Measurements from ENCODE around the gene TDG. TPM values are rescaled to one million over a fixed set of nuclear protein-coding genes. Genes with fewer than 3 reads are reported as not detected.

The TDG gene
- 27.6 and 27.9 TPM in 2 replicates for total RNA-seq

GRCh38 chr12:103965590-103966504 lies at the start of gene TDG:
TSS of gene TDG (plus strand) at chr12:103965872. CDS start at chr12:103966038, 166 bp downstream.
- DNase-seq (ENCODE audit: low read depth, low spot score), result peak; percentile 97

- no peak for DNase-seq (ENCODE audit: low read depth, low spot score)
Measured at GRCh38 chr12:103917873-103918272, 47.8 kb upstream of the TDG start.

GRCh38 chr12:103924761-103925641 lies 40.7 kb upstream of the TDG start:
- no peak for DNase-seq (ENCODE audit: low read depth, low spot score)

GRCh38 chr12:103928682-103929045 lies 37.0 kb upstream of the TDG start:
- DNase-seq (ENCODE audit: low read depth, low spot score), result no peak

DNA sequence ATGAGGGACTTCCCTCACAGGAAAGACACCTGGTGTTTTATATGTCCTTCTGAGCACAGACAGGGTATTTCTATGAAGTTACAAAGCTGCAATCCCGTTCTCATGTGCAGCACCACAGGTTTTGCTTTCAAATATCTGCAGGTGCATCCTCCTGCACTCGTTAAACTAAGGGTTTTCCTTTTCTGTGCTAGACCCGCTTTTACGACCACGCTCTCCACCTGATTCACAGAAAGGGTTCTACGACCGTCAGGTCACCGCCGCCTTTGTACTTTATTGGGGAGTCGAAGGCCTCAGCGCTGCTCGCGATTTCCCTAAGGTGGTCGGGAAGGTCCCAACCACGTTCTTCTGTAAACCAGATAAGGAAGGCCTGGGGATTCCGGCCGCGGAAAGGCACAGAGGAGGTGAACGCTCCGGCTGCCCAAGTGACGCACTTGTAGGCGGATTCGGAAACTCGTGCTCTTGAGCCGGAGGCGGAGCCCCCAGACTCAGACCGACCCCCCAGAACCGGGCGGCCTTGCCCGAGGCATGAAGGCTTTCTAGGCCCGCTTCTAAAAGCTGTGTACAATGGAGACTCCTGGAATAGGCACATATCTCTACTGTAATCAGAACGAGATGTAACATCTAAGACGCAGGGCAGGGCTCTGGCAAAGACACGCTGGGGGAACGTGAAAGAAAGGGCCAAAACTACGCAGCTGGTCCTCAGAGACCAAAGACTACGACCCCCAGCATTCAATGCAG lies 36.5 kb upstream of the TDG start:
- DNase-seq (ENCODE audit: low read depth, low spot score), result peak; percentile 66

DNA sequence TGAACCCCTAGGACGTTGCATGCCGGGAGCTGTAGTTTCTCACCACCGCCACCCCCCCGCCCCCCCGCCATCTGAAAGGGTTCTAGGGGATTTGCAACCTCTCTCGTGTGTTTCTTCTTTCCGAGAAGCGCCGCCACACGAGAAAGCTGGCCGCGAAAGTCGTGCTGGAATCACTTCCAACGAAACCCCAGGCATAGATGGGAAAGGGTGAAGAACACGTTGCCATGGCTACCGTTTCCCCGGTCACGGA lies 36.0 kb upstream of the TDG start:
- DNase-seq (ENCODE audit: low read depth, low spot score), result peak; percentile 75

- peak; percentile 99 for DNase-seq (ENCODE audit: low read depth, low spot score)
Measured at GRCh38 chr12:103930034-103930786, 35.5 kb upstream of the TDG start, which contains the start of gene HSP90B1. TSS of gene HSP90B1 (plus strand) at chr12:103930410. CDS start at chr12:103930516, 106 bp downstream.

DNA sequence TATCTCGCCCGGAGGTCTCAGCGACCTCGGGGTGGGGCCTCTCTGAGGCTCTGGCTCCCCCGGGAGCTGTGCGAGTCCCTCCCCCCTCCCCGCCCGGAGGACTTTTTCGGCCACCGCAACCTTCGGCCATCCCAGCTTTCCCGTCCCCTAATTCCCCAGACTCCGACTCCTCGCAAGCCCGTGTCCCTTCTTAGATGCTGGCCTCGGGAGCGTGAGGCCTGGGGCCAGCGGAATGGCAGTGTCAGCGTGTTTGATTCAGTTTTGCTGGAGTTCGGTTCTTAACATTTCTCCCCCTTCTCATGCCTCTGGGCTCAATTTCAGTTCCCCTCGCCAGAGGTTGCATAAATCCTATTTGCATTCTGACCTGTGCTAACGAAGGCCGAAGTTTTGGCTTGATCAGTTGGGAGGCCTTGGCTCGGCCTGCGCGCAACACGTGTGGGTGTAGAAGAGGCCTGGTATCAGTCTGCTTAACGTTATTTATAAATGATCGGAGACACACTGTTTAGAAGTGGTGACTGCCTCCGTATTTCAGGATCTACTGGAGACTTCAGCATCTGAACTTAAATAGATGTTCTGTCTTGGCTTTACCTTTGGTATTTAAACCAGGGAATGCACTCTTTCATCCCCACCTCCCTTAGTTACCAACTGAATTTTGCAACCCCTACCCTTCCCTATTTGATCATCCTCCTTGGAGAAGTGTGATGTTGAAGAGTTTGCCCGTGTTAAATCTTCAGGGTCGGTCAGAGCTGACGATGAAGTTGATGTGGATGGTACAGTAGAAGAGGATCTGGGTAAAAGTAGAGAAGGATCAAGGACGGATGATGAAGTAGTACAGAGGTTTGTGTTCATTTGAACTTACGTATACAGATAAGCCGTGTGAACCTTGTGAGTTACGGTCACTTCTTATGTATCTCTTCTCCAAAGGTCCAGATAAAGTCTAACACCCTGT lies 34.6 kb upstream of the TDG start:
- no peak for DNase-seq (ENCODE audit: low read depth, low spot score)

GRCh38 chr12:103933237-103933636 lies 32.4 kb upstream of the TDG start:
- no peak for DNase-seq (ENCODE audit: low read depth, low spot score)

- DNase-seq (ENCODE audit: low read depth, low spot score), result no peak
Measured at GRCh38 chr12:103936679-103937078, 29.0 kb upstream of the TDG start.

GRCh38 chr12:103944964-103945363 lies 20.7 kb upstream of the TDG start:
- no peak for DNase-seq (ENCODE audit: low read depth, low spot score)

DNA sequence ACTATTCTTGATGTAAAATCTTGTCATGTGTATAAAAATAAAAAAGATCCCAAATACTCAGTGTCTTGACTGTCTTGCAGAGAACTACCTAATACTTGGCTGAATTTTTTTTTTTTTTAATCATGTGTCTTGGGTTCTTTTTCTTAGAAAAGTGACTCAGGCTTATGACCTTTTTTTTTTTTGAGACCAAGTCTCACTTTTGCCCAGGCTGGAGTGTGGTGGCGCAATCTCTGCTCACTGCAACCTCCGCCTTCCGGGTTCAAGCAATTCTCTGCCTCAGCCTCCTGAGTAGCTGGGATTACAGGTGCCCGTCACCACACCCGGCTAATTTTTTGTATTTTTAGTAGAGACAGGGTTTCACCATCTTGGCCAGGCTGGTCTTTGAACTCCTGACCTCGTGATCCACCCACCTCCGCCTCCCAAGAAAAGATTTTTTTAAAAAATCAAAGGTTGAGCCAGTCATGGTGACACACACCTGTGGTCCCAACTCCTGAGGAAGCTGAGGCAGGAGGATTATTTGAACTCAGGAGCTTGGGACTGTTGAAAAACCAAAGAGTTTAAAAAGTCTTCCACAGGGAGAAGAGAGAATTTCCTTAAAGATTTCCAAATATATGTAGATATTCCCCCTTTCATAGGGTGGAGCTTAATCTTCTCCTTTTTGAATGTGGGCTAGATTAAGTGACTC lies 17.7 kb upstream of the TDG start:
- DNase-seq (ENCODE audit: low read depth, low spot score), result no peak

DNA sequence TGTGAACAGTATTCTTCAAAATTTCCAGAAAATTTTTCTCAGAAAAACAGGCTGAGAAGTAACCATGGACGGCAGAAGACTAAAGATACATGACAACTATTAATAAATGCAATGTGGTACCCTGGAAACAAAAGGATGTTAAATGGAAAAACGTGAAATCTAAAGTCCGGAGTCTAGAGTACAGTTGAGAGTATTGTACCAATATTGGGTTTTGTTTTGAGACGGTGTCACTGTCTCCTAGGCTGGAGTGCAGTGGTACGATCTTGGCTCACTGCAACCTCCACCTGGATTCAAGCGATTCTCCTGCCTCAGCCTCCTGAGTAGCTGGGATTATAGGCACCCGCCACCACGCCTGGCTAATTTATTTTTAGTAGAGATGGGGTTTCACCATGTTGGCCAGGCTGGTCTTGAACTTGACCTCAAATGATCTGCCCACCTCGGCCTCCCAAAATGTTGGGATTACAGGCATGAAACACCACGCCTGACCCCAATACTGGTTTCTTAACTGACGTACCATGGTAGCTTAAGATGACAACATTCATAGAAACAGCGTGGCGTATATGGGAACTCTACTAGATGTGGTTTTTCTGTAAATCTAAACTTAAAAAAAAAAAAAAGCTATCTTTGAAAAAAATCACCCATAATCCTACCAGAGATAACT lies 16.8 kb upstream of the TDG start:
- no peak for DNase-seq (ENCODE audit: low read depth, low spot score)

- no peak for DNase-seq (ENCODE audit: low read depth, low spot score)
Measured at GRCh38 chr12:103952497-103952896, 13.2 kb upstream of the TDG start.

GRCh38 chr12:103955811-103956508 lies 9.7 kb upstream of the TDG start:
- DNase-seq (ENCODE audit: low read depth, low spot score), result no peak

DNA sequence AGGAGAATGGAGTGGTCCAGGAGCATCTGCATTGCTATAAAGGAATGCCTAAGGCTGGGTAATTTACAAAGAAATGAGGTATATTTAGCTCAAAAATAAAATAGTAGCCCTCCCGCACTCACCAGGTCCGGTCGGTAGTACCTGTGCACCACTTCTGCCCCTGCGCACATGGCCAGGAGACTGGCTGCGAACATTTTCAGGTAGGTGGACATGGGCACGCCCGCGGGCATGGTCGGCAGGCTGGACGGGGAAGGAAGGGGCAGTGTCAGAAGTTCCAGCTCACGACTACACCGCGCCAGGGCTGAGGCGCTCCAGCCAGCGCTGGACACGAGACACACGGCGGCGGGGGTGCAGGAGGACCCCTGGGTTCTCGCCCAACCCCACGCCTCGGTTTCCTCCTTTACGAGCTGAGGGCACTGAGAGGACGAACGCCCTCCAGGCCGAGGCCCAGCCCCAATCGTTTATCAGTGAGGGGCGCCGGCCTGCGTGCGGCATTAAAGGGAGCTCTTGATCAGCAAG lies 9.1 kb upstream of the TDG start:
- DNase-seq (ENCODE audit: low read depth, low spot score), result no peak

- DNase-seq (ENCODE audit: low read depth, low spot score), result no peak
Measured at GRCh38 chr12:103957865-103958388, 7.7 kb upstream of the TDG start.

DNA sequence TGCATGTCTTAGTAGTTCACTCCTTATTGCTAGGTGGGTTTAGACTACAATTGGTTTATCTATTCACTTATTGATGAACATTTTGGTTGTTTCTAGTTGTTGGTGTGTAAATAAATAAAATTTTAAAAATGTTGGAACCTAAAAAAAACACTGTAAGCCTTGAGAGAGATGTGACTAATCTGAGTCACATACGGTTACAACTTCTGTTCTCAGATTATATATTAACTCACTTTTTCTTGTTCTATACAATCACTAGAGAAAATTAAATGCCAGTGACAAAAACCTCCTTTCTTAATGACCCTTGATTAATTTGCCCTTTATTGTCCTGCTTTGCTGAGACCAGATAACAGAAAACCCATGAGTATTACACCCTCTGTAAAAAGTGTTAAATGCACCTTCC lies 7.1 kb upstream of the TDG start:
- DNase-seq (ENCODE audit: low read depth, low spot score), result no peak
